ENCODE results near the gene UNC5C. TPM values are rescaled to one million over a fixed set of nuclear protein-coding genes. Genes with fewer than 3 reads are reported as not detected.

UNC5C gene
- total RNA-seq, 1 experiment from 2014 or later = 1.0 TPM

DNA sequence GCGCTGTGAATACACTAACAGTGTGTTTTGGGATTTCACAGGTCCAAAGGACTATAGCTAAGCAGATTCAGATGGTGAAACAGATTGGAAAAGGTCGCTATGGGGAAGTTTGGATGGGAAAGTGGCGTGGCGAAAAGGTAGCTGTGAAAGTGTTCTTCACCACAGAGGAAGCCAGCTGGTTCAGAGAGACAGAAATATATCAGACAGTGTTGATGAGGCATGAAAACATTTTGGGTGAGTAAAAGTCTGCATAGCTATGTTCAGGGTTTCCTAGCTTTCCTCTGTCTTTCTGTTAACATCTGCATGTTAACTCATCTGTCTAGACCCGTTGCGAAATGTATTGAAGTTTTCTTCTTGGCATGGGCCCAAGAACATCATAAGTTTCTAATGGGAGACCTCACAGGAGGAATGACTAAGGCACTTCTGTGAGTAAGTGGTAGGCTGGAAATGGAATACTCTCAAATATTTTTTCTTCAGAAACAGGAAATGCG is 418.9 kb downstream of the UNC5C start (continued):
- no peak for TF ChIP-seq ZNF138 (CRISPR knock-in tag; conservative IDR thresholded peaks at IDR 0.05)
- TF ChIP-seq, protein P1, sequence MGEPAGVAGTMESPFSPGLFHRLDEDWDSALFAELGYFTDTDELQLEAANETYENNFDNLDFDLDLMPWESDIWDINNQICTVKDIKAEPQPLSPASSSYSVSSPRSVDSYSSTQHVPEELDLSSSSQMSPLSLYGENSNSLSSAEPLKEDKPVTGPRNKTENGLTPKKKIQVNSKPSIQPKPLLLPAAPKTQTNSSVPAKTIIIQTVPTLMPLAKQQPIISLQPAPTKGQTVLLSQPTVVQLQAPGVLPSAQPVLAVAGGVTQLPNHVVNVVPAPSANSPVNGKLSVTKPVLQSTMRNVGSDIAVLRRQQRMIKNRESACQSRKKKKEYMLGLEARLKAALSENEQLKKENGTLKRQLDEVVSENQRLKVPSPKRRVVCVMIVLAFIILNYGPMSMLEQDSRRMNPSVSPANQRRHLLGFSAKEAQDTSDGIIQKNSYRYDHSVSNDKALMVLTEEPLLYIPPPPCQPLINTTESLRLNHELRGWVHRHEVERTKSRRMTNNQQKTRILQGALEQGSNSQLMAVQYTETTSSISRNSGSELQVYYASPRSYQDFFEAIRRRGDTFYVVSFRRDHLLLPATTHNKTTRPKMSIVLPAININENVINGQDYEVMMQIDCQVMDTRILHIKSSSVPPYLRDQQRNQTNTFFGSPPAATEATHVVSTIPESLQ (CRISPR knock-in tag; IDR thresholded peaks at IDR 0.05) = no peak
- TF ChIP-seq SOX15 (CRISPR knock-in tag; IDR thresholded peaks at IDR 0.05) = no peak
- TF ChIP-seq, protein P2, sequence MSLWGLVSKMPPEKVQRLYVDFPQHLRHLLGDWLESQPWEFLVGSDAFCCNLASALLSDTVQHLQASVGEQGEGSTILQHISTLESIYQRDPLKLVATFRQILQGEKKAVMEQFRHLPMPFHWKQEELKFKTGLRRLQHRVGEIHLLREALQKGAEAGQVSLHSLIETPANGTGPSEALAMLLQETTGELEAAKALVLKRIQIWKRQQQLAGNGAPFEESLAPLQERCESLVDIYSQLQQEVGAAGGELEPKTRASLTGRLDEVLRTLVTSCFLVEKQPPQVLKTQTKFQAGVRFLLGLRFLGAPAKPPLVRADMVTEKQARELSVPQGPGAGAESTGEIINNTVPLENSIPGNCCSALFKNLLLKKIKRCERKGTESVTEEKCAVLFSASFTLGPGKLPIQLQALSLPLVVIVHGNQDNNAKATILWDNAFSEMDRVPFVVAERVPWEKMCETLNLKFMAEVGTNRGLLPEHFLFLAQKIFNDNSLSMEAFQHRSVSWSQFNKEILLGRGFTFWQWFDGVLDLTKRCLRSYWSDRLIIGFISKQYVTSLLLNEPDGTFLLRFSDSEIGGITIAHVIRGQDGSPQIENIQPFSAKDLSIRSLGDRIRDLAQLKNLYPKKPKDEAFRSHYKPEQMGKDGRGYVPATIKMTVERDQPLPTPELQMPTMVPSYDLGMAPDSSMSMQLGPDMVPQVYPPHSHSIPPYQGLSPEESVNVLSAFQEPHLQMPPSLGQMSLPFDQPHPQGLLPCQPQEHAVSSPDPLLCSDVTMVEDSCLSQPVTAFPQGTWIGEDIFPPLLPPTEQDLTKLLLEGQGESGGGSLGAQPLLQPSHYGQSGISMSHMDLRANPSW (CRISPR knock-in tag; conservative IDR thresholded peaks at IDR 0.05; ENCODE audit: low read depth) = no peak
- TF ChIP-seq, protein P3, sequence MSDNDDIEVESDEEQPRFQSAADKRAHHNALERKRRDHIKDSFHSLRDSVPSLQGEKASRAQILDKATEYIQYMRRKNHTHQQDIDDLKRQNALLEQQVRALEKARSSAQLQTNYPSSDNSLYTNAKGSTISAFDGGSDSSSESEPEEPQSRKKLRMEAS (CRISPR knock-in tag; IDR thresholded peaks at IDR 0.05) = no peak

DNA sequence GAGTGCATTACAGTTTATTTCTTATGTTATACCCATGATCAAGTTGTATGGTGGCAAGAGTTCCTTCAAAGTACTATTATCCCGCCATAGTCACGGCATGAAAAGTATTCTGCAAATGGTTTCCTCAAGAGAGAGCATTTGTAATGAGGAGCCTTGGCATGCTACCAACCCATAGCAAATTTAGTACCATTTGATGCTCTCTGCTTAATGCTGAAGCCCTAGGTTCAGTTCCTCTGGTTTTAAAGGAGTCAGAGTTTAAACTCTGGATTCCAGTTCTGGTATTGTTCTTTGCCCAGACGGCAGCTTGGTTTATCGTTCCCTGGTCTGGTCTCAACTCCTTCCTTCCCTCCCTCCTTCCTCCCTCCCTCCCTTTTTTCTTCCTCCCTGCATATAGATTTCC is 419.7 kb downstream of the UNC5C start:
- H3K27ac Mint-ChIP-seq = no peak overlapping the region
- TF ChIP-seq RELA (CRISPR knock-in tag; IDR thresholded peaks at IDR 0.05; ENCODE audit: borderline replicate concordance) = no peak
- TF ChIP-seq, protein P4, sequence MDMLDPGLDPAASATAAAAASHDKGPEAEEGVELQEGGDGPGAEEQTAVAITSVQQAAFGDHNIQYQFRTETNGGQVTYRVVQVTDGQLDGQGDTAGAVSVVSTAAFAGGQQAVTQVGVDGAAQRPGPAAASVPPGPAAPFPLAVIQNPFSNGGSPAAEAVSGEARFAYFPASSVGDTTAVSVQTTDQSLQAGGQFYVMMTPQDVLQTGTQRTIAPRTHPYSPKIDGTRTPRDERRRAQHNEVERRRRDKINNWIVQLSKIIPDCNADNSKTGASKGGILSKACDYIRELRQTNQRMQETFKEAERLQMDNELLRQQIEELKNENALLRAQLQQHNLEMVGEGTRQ (CRISPR knock-in tag; IDR thresholded peaks at IDR 0.05) = no peak
- TF ChIP-seq TEAD4 (CRISPR knock-in tag; IDR thresholded peaks at IDR 0.05) = no peak
- TF ChIP-seq, protein P1 (CRISPR knock-in tag; IDR thresholded peaks at IDR 0.05) = no peak
- TF ChIP-seq, protein P5, sequence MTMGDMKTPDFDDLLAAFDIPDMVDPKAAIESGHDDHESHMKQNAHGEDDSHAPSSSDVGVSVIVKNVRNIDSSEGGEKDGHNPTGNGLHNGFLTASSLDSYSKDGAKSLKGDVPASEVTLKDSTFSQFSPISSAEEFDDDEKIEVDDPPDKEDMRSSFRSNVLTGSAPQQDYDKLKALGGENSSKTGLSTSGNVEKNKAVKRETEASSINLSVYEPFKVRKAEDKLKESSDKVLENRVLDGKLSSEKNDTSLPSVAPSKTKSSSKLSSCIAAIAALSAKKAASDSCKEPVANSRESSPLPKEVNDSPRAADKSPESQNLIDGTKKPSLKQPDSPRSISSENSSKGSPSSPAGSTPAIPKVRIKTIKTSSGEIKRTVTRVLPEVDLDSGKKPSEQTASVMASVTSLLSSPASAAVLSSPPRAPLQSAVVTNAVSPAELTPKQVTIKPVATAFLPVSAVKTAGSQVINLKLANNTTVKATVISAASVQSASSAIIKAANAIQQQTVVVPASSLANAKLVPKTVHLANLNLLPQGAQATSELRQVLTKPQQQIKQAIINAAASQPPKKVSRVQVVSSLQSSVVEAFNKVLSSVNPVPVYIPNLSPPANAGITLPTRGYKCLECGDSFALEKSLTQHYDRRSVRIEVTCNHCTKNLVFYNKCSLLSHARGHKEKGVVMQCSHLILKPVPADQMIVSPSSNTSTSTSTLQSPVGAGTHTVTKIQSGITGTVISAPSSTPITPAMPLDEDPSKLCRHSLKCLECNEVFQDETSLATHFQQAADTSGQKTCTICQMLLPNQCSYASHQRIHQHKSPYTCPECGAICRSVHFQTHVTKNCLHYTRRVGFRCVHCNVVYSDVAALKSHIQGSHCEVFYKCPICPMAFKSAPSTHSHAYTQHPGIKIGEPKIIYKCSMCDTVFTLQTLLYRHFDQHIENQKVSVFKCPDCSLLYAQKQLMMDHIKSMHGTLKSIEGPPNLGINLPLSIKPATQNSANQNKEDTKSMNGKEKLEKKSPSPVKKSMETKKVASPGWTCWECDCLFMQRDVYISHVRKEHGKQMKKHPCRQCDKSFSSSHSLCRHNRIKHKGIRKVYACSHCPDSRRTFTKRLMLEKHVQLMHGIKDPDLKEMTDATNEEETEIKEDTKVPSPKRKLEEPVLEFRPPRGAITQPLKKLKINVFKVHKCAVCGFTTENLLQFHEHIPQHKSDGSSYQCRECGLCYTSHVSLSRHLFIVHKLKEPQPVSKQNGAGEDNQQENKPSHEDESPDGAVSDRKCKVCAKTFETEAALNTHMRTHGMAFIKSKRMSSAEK (CRISPR knock-in tag; IDR thresholded peaks at IDR 0.05; ENCODE audit: borderline replicate concordance) = no peak
- TF ChIP-seq NFE2L1 (CRISPR knock-in tag; IDR thresholded peaks at IDR 0.05) = no peak
- TF ChIP-seq SMAD4 (CRISPR knock-in tag; IDR thresholded peaks at IDR 0.05) = no peak
- no peak for TF ChIP-seq ZNF317 (CRISPR knock-in tag; IDR thresholded peaks at IDR 0.05; ENCODE audit: borderline replicate concordance, low read depth)
- TF ChIP-seq, protein P6, sequence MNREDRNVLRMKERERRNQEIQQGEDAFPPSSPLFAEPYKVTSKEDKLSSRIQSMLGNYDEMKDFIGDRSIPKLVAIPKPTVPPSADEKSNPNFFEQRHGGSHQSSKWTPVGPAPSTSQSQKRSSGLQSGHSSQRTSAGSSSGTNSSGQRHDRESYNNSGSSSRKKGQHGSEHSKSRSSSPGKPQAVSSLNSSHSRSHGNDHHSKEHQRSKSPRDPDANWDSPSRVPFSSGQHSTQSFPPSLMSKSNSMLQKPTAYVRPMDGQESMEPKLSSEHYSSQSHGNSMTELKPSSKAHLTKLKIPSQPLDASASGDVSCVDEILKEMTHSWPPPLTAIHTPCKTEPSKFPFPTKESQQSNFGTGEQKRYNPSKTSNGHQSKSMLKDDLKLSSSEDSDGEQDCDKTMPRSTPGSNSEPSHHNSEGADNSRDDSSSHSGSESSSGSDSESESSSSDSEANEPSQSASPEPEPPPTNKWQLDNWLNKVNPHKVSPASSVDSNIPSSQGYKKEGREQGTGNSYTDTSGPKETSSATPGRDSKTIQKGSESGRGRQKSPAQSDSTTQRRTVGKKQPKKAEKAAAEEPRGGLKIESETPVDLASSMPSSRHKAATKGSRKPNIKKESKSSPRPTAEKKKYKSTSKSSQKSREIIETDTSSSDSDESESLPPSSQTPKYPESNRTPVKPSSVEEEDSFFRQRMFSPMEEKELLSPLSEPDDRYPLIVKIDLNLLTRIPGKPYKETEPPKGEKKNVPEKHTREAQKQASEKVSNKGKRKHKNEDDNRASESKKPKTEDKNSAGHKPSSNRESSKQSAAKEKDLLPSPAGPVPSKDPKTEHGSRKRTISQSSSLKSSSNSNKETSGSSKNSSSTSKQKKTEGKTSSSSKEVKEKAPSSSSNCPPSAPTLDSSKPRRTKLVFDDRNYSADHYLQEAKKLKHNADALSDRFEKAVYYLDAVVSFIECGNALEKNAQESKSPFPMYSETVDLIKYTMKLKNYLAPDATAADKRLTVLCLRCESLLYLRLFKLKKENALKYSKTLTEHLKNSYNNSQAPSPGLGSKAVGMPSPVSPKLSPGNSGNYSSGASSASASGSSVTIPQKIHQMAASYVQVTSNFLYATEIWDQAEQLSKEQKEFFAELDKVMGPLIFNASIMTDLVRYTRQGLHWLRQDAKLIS (CRISPR knock-in tag; IDR thresholded peaks at IDR 0.05; ENCODE audit: borderline replicate concordance) = no peak
- no peak for TF ChIP-seq ZNF121 (CRISPR knock-in tag; IDR thresholded peaks at IDR 0.05)
- TF ChIP-seq EMX1 (CRISPR knock-in tag; IDR thresholded peaks at IDR 0.05) = no peak
- no peak for TF ChIP-seq NFYB (CRISPR knock-in tag; conservative IDR thresholded peaks at IDR 0.05; ENCODE audit: low read depth)
- TF ChIP-seq KAT7 (CRISPR knock-in tag; IDR thresholded peaks at IDR 0.05; ENCODE audit: borderline replicate concordance) = no peak
- no peak for TF ChIP-seq GABPB1 (CRISPR knock-in tag; IDR thresholded peaks at IDR 0.05)
- no peak for TF ChIP-seq ZNF219 (CRISPR knock-in tag; IDR thresholded peaks at IDR 0.05; ENCODE audit: borderline replicate concordance)
- CTCF ChIA-PET = no interaction called here
- no peaks in the 10 kb centered on the region; the same call in 1 of the 2 replicates for H3K27me3 Mint-ChIP-seq (ENCODE audit: low read depth)
- no peaks in the 10 kb centered on the region for H3K4me1 Mint-ChIP-seq
- DNase-seq (ENCODE audit: low spot score) (no peak), ATAC-seq (no peak)
- peaks cover 1% of the 10 kb centered on the region; the same call in 1 of the 2 replicates for H3K9me3 Mint-ChIP-seq
- POLR2A ChIA-PET = no interaction called here
- H3K36me3 Mint-ChIP-seq = no peaks in the 10 kb centered on the region; the same call in 1 of the 2 replicates
- H3K4me3 Mint-ChIP-seq = no peak overlapping the region
